M059J (cell line): ENCODE results near the gene HSFX3. TPM values are rescaled to one million over a fixed set of nuclear protein-coding genes. Genes with fewer than 3 reads are reported as not detected.
"Not testable (repeated sequence)": the region's sequence is repeated elsewhere in the genome, so short reads cannot be mapped to it uniquely, and the experiment has no call there.

ENCODE experiments used
- DNase-seq: peaks from one replicate; pipeline ENCODE4 v3.0.0-alpha.2; 2012; ENCODE audit warnings: low read depth
- total RNA-seq: library from RNA; depleted of rRNA; stranded (reverse); fragments of >200 nt; shearing (Covaris generic); gene quantifications from 2 replicates; pipeline ENCODE4 v1.2.3, GENCODE V29; 2014; rRNA removed

HSFX3 gene
- not detected in 2 replicates for total RNA-seq

- not testable (repeated sequence) for DNase-seq
These were observed at the start of gene HSFX3 for GRCh38 chrX:149549701-149550100. HSFX3 (minus strand) TSS chrX:149549924; CDS start chrX:149549852, 72 bp downstream.

GRCh38 chrX:149598603-149599002 lies 48.9 kb upstream of the HSFX3 start:
- DNase-seq, result not testable (repeated sequence)

GRCh38 chrX:149595943-149596342 lies 46.2 kb upstream of the HSFX3 start:
- DNase-seq, result not testable (repeated sequence)

GRCh38 chrX:149595214-149595613 lies 45.5 kb upstream of the HSFX3 start, which contains the start of gene HSFX2:
HSFX2 (minus strand) TSS chrX:149595314; CDS start chrX:149594700, 614 bp downstream.
- not testable (repeated sequence) for DNase-seq

- not testable (repeated sequence) for DNase-seq
These were observed 41.3 kb upstream of the HSFX3 start for GRCh38 chrX:149590993-149591392.

GRCh38 chrX:149587359-149587758 lies 37.6 kb upstream of the HSFX3 start, which contains the start of gene MAGEA9B:
MAGEA9B (minus strand) TSS chrX:149587459; CDS start chrX:149583179, 4,280 bp downstream.
- not testable (repeated sequence) for DNase-seq

- DNase-seq, result not testable (repeated sequence)
These were observed 35.9 kb upstream of the HSFX3 start for GRCh38 chrX:149585631-149586030.

GRCh38 chrX:149573456-149573855 lies 23.7 kb upstream of the HSFX3 start:
- DNase-seq, result not testable (repeated sequence)

GRCh38 chrX:149572743-149573142 lies 23.0 kb upstream of the HSFX3 start:
- peak; percentile 63 for DNase-seq

- DNase-seq, result no peak
These were observed 22.0 kb upstream of the HSFX3 start for GRCh38 chrX:149571770-149572169.

- DNase-seq, result peak; percentile 88
These were observed 20.9 kb upstream of the HSFX3 start for GRCh38 chrX:149570668-149571067.

GRCh38 chrX:149569770-149570169 lies 20.0 kb upstream of the HSFX3 start:
- no peak for DNase-seq

GRCh38 chrX:149568701-149569296 lies 19.1 kb upstream of the HSFX3 start:
- DNase-seq, result no peak

GRCh38 chrX:149567621-149568417 lies 18.1 kb upstream of the HSFX3 start:
- no peak for DNase-seq

- no peak for DNase-seq
These were observed 13.6 kb upstream of the HSFX3 start for GRCh38 chrX:149563359-149563758.

GRCh38 chrX:149555251-149555650 lies 5.5 kb upstream of the HSFX3 start:
- DNase-seq, result not testable (repeated sequence)

GRCh38 chrX:149551939-149552248 lies 2.2 kb upstream of the HSFX3 start:
- DNase-seq, result not testable (repeated sequence)

GRCh38 chrX:149551245-149551938 lies 1.7 kb upstream of the HSFX3 start:
- DNase-seq, result not testable (repeated sequence)

GRCh38 chrX:149550454-149550853 lies 730 bp upstream of the HSFX3 start:
- DNase-seq, result not testable (repeated sequence)

- DNase-seq, result not testable (repeated sequence)
These were observed 1.9 kb downstream of the HSFX3 start for GRCh38 chrX:149547782-149548181.

GRCh38 chrX:149546962-149547361 lies 2.8 kb downstream of the HSFX3 start:
- DNase-seq, result not testable (repeated sequence)
